Measurements from ENCODE around the gene KIRREL3.

The KIRREL3 gene

GRCh38 chr11:126419801-126420697 is 580.5 kb downstream of the KIRREL3 start:
- H3K4me3 ChIP-seq (ENCODE audit: low read depth, low read length): no peak overlapping the region
- TF ChIP-seq CTCF (IDR thresholded peaks at IDR 0.05; ENCODE audit: low read depth, low read length): no peak

- no peak overlapping the region for H3K4me3 ChIP-seq (ENCODE audit: low read depth, low read length)
- TF ChIP-seq CTCF (IDR thresholded peaks at IDR 0.05; ENCODE audit: low read depth, low read length): no peak
These were observed 581.7 kb downstream of the KIRREL3 start for GRCh38 chr11:126418887-126419286.

- peak overlapping the region; percentile 49; the same call in 1 of the 2 replicates for H3K4me3 ChIP-seq (ENCODE audit: low read depth, low read length)
- no peak for TF ChIP-seq CTCF (IDR thresholded peaks at IDR 0.05; ENCODE audit: low read depth, low read length)
These were observed 583.3 kb downstream of the KIRREL3 start for GRCh38 chr11:126417091-126417862.

- TF ChIP-seq CTCF (IDR thresholded peaks at IDR 0.05; ENCODE audit: low read depth, low read length): no peak
- peak overlapping the region; percentile 49 for H3K4me3 ChIP-seq (ENCODE audit: low read depth, low read length)
These were observed 584.0 kb downstream of the KIRREL3 start for GRCh38 chr11:126416542-126417090.

- no peak overlapping the region for H3K4me3 ChIP-seq (ENCODE audit: low read depth, low read length)
- no peak for TF ChIP-seq CTCF (IDR thresholded peaks at IDR 0.05; ENCODE audit: low read depth, low read length)
These were observed 584.7 kb downstream of the KIRREL3 start for GRCh38 chr11:126415669-126416420.

- no peak overlapping the region for H3K4me3 ChIP-seq (ENCODE audit: low read depth, low read length)
- no peak for TF ChIP-seq CTCF (IDR thresholded peaks at IDR 0.05; ENCODE audit: low read depth, low read length)
These were observed 585.4 kb downstream of the KIRREL3 start for GRCh38 chr11:126415128-126415527.

Data from WI38 (cell line).